B cell (primary cell): ENCODE results near the gene GET4. TPM values are rescaled to one million over a fixed set of nuclear protein-coding genes. Genes with fewer than 3 reads are reported as not detected.

Source experiments
- ATAC-seq: fragments of 200-7000 bp; cut with Tn5 transposase; one replicate; pipeline ENCODE4 v1.10.0; 2021; ENCODE audit warnings: low read depth, mild to moderate bottlenecking, moderate number of reproducible peaks, moderate library complexity
- CTCF ChIA-PET: fragments of 350-600 bp; sonication (Branson Sonifier 250); formaldehyde crosslinking; loops from one replicate; lab custom pipeline; 2021; ENCODE audit warnings: antibody characterized with exemption, inconsistent platforms; lab: Charles Lee
- POLR2A ChIA-PET: fragments of 350-600 bp; sonication (Branson Sonifier 250); formaldehyde crosslinking; loops from one replicate; lab custom pipeline; 2021; ENCODE audit warnings: antibody characterized with exemption; lab: Charles Lee
- DNase-seq: peaks from one replicate; pipeline ENCODE4 v3.0.0; 2013
- H2AFZ ChIP-seq: 2 replicates; pipeline ENCODE4 v1.6.1; 2012; ENCODE audit warnings: mild to moderate bottlenecking, low read depth, low read length; ENCODE audit not compliant: insufficient read depth, poor library complexity, severe bottlenecking
- H3K27ac ChIP-seq, 2 donors: 1 replicate in 1 of 2; 2 replicates in 1 of 2; pipeline ENCODE4 v1.5.1; 2012 to 2013; ENCODE audit warnings: low read length in 2 of 2, mild to moderate bottlenecking in 2 of 2, moderate library complexity in 1 of 2
- H3K27me3 ChIP-seq, 4 experiments: fragments of 200-600 bp in 1 of 4; sonication (generic) in 1 of 4; replicated peaks in 1 of 4; 1 replicate in 2 of 4; 2 replicates in 2 of 4; pipeline versions ENCODE4 v1.6.1 to v1.7.0; 2013 to 2016; ENCODE audit warnings: low read length in 3 of 4, mild to moderate bottlenecking in 2 of 4, mixed read lengths in 1 of 4, moderate library complexity in 1 of 4; ENCODE audit not compliant: insufficient read depth in 4 of 4, control insufficient read depth in 3 of 4; ENCODE audit errors: control extremely low read depth in 1 of 4
- H3K36me3 ChIP-seq, 2 experiments: replicated peaks in 1 of 2; 1 replicate in 1 of 2; 2 replicates in 1 of 2; pipeline versions ENCODE4 v1.6.1 to v1.7.1; 2013; ENCODE audit warnings: low read length in 1 of 2; ENCODE audit not compliant: insufficient read depth in 2 of 2, control insufficient read depth in 1 of 2; ENCODE audit errors: control extremely low read depth in 1 of 2, extremely low read depth in 1 of 2
- H3K4me1 ChIP-seq, 2 donors: fragments of 200-600 bp in 1 of 2; sonication (generic) in 1 of 2; 1 replicate in 1 of 2; 2 replicates in 1 of 2; pipeline versions ENCODE4 v1.5.1 to v1.6.1; 2013 to 2017; ENCODE audit warnings: low read length in 2 of 2; ENCODE audit not compliant: control insufficient read depth in 2 of 2, insufficient read depth in 2 of 2
- H3K4me2 ChIP-seq: replicated peaks from 2 replicates; pipeline ENCODE3; 2012; ENCODE audit warnings: mild to moderate bottlenecking, low read depth, low read length; ENCODE audit not compliant: poor library complexity, severe bottlenecking
- H3K4me3 ChIP-seq, 5 experiments: fragments of 200-600 bp in 1 of 5; sonication (generic) in 1 of 5; 1 replicate in 3 of 5; 2 replicates in 2 of 5; pipeline versions ENCODE4 v1.5.1 to v1.7.0; 2011 to 2016; ENCODE audit warnings: low read length in 4 of 5, mild to moderate bottlenecking in 4 of 5, low read depth in 2 of 5, control low read depth in 1 of 5, moderate library complexity in 1 of 5; ENCODE audit not compliant: insufficient read depth in 1 of 5; ENCODE audit errors: control extremely low read depth in 1 of 5, extremely low read depth in 1 of 5
- H3K79me2 ChIP-seq: fragments of 200-600 bp; sonication (generic); one replicate; pipeline ENCODE4 v1.6.0; 2016; ENCODE audit warnings: low read length; ENCODE audit not compliant: control insufficient read depth, insufficient read depth
- H3K9ac ChIP-seq: fragments of 200-600 bp; sonication (generic); 2 replicates; pipeline ENCODE4 v1.6.1; 2017; ENCODE audit warnings: mild to moderate bottlenecking, low read length, moderate library complexity
- H3K9me3 ChIP-seq, 3 donors: one replicate each; pipeline versions ENCODE4 v1.6.1 to v1.7.1; 2013; ENCODE audit warnings: low read length in 2 of 3; ENCODE audit not compliant: control insufficient read depth in 2 of 3, insufficient read depth in 1 of 3; ENCODE audit errors: control extremely low read depth in 1 of 3
- H4K20me1 ChIP-seq: 2 replicates; pipeline ENCODE4 v1.6.0; 2012; ENCODE audit warnings: mild to moderate bottlenecking, low read length; ENCODE audit not compliant: insufficient read depth, control insufficient read depth, poor library complexity, severe bottlenecking
- H3K27ac Mint-ChIP-seq: one replicate; pipeline ENCODE4 v1.8.0; 2021; ENCODE audit warnings: mixed read lengths
- H3K27me3 Mint-ChIP-seq: one replicate; pipeline ENCODE4 v1.8.0; 2021; ENCODE audit warnings: mixed read lengths
- H3K4me1 Mint-ChIP-seq: one replicate; pipeline ENCODE4 v1.8.0; 2021; ENCODE audit warnings: mixed read lengths
- H3K4me3 Mint-ChIP-seq: one replicate; pipeline ENCODE4 v1.8.0; 2021; ENCODE audit warnings: mixed read lengths
- H3K9me3 Mint-ChIP-seq: one replicate; pipeline ENCODE4 v1.8.0; 2022; ENCODE audit warnings: mixed read lengths; ENCODE audit not compliant: insufficient read depth
- CTCF ChIP-seq: fragments of 200-600 bp; IDR thresholded peaks from one replicate; pipeline ENCODE4 v1.8.0; 2022; ENCODE audit warnings: antibody characterized with exemption, mild to moderate bottlenecking
- EZH2 ChIP-seq: IDR thresholded peaks from 2 replicates; pipeline ENCODE4 v1.6.1; 2012; ENCODE audit warnings: borderline replicate concordance, low read depth, mild to moderate bottlenecking, moderate library complexity, low read length; ENCODE audit not compliant: insufficient read depth, poor library complexity, severe bottlenecking
- WGBS: methylation state at CpG from one replicate; pipeline ENCODE4 v1.1.5; 2013; ENCODE audit warnings: missing lambda C conversion rate; ENCODE audit not compliant: insufficient coverage; 5-methylcytosine and 5-hydroxymethylcytosine counted together
- intact Hi-C: fragments of 100-400 bp; cut with micrococcal nuclease; formaldehyde crosslinking; loops from one replicate; pipeline ENCODE4 v1.10.0; 2022
- polyA plus RNA-seq: library from polyadenylated mRNA; depleted of rRNA; stranded (reverse); fragments of >200 nt; gene quantifications from 2 replicates; pipeline ENCODE4 v1.2.3, GENCODE V29; 2012
- total RNA-seq, 2 donors: library from RNA; stranded (reverse); fragments of 120-200 nt in 1 of 2; gene quantifications; 1 replicate in 1 of 2; 2 replicates in 1 of 2; pipeline versions ENCODE4 v1.2.3 to v1.2.4, GENCODE V29; 2013 to 2022

The GET4 gene
- total and polyA plus RNA-seq, 2 donors (not counting 1 experiment from before 2014, with no cell fraction given), result 53.5 to 65.5 TPM

GRCh38 chr7:849781-850180 is 26.6 kb upstream of the GET4 start:
- TF ChIP-seq EZH2, result no peak
- TF ChIP-seq CTCF, result no peak
- no peak overlapping the region for H3K4me2 ChIP-seq
- H3K4me1 ChIP-seq, result no peaks in the 10 kb centered on the region
- H3K27me3 Mint-ChIP-seq, result no peaks in the 10 kb centered on the region
- H2AFZ ChIP-seq, result no peak overlapping the region
- POLR2A ChIA-PET, result no interaction called here
- H3K36me3 ChIP-seq, result peaks cover 3 to 61% of the 10 kb centered on the region in 2 experiments
- no peaks in the 10 kb centered on the region for H3K27me3 ChIP-seq
- H3K9ac ChIP-seq, result no peak overlapping the region
- H3K4me1 Mint-ChIP-seq, result no peaks in the 10 kb centered on the region
- H3K27ac ChIP-seq, result no peak overlapping the region
- H3K27ac Mint-ChIP-seq, result no peak overlapping the region
- H3K9me3 Mint-ChIP-seq, result no peaks in the 10 kb centered on the region
- H3K9me3 ChIP-seq, result peaks cover 0 to 8% (median 0%) of the 10 kb centered on the region in 3 donors
- intact Hi-C loops, result no loop called here
- CTCF ChIA-PET, result no interaction called here
- 94% methylated on average over 19 of the region's 19 CpGs for WGBS
- H3K4me3 ChIP-seq, result no peak overlapping the region
- ATAC-seq (no peak), DNase-seq (no peak)
- peaks cover 11% of the 10 kb centered on the region for H3K79me2 ChIP-seq
- H4K20me1 ChIP-seq, result peaks cover 6% of the 10 kb centered on the region
- H3K4me3 Mint-ChIP-seq, result no peak overlapping the region

GRCh38 chr7:851204-851603 is 25.1 kb upstream of the GET4 start:
- Histone ChIP-seq H3K36me3 (peaks cover 3 to 65% of the 10 kb centered on the region in 2 experiments), H3K4me2 (no peak overlapping the region), H4K20me1 (peaks cover 6% of the 10 kb centered on the region), H3K4me1 (no peaks in the 10 kb centered on the region), H3K4me3 (no peak overlapping the region), H3K27me3 (no peaks in the 10 kb centered on the region), H3K27ac (no peak overlapping the region), H2AFZ (no peak overlapping the region), H3K79me2 (peaks cover 4% of the 10 kb centered on the region), H3K9ac (no peak overlapping the region), H3K9me3 (peaks cover 0 to 8% (median 0%) of the 10 kb centered on the region in 3 donors)
- CTCF ChIA-PET, result interaction anchor here (1.1 kb wide), 1 partner anchor 65 kb away, joined by 4 read pairs; no protein-coding TSS in a partner anchor
- Mint-ChIP-seq H3K4me3 (no peak overlapping the region), H3K4me1 (no peaks in the 10 kb centered on the region), H3K27me3 (no peaks in the 10 kb centered on the region), H3K27ac (no peak overlapping the region), H3K9me3 (no peaks in the 10 kb centered on the region)
- POLR2A ChIA-PET, result no interaction called here
- TF ChIP-seq EZH2 (no peak), CTCF (no peak)
- DNase-seq (no peak), ATAC-seq (no peak)
- 92% methylated on average over 14 of the region's 14 CpGs for WGBS
- intact Hi-C loops, result no loop called here
